Hepatocyte (in vitro differentiated cells): ENCODE data around the gene UBAP2. TPM values are rescaled to one million over a fixed set of nuclear protein-coding genes. Genes with fewer than 3 reads are reported as not detected.

Source experiments
- DNase-seq: peaks from one replicate; pipeline ENCODE4 v3.0.0-alpha.2; 2016; ENCODE audit warnings: low spot score
- H2AFZ ChIP-seq: fragments of 200-600 bp; sonication (generic); 2 replicates; pipeline ENCODE4 v1.6.0; 2016; ENCODE audit warnings: antibody characterized with exemption, mild to moderate bottlenecking
- H3K27ac ChIP-seq: fragments of 200-600 bp; sonication (generic); 2 replicates; pipeline ENCODE4 v1.5.1; 2016; ENCODE audit warnings: mild to moderate bottlenecking
- H3K27me3 ChIP-seq: fragments of 200-600 bp; sonication (generic); 2 replicates; pipeline ENCODE4 v1.6.1; 2016
- H3K36me3 ChIP-seq: fragments of 200-600 bp; sonication (generic); replicated peaks from 2 replicates; pipeline ENCODE4 v1.5.1; 2016; ENCODE audit warnings: low read depth; ENCODE audit not compliant: insufficient read depth
- H3K4me1 ChIP-seq: fragments of 200-600 bp; sonication (generic); 2 replicates; pipeline ENCODE4 v1.5.1; 2016; ENCODE audit warnings: mild to moderate bottlenecking, moderate library complexity; ENCODE audit not compliant: insufficient read depth
- H3K4me2 ChIP-seq: fragments of 200-600 bp; sonication (generic); 2 replicates; pipeline ENCODE4 v1.6.0; 2016
- H3K4me3 ChIP-seq: fragments of 200-600 bp; sonication (generic); 2 replicates; pipeline ENCODE4 v1.5.1; 2016; ENCODE audit warnings: mild to moderate bottlenecking
- H3K79me2 ChIP-seq: fragments of 200-600 bp; sonication (generic); 2 replicates; pipeline ENCODE4 v1.6.0; 2017; ENCODE audit warnings: mild to moderate bottlenecking
- H3K9me2 ChIP-seq: fragments of 200-600 bp; sonication (generic); replicated peaks from 2 replicates; pipeline ENCODE4 v1.6.0; 2017; ENCODE audit warnings: mild to moderate bottlenecking; ENCODE audit not compliant: insufficient read depth
- H3K9me3 ChIP-seq: fragments of 200-600 bp; sonication (generic); 2 replicates; pipeline ENCODE4 v1.5.1; 2016; ENCODE audit warnings: low read depth, mild to moderate bottlenecking
- H4K20me1 ChIP-seq: fragments of 200-600 bp; sonication (generic); 2 replicates; pipeline ENCODE4 v1.6.0; 2016; ENCODE audit warnings: mild to moderate bottlenecking; ENCODE audit not compliant: insufficient read depth, poor library complexity, severe bottlenecking
- CTCF ChIP-seq: fragments of 200-600 bp; sonication (generic); IDR thresholded peaks from 2 replicates; pipeline ENCODE4 v1.5.1; 2016; ENCODE audit warnings: antibody characterized with exemption, mild to moderate bottlenecking; ENCODE audit not compliant: poor library complexity
- EZH2 ChIP-seq: fragments of 200-600 bp; sonication (generic); IDR thresholded peaks from 2 replicates; pipeline ENCODE4 v1.6.1; 2016; ENCODE audit warnings: antibody characterized with exemption, mild to moderate bottlenecking, borderline replicate concordance
- EZH2phosphoT487 ChIP-seq: fragments of 200-600 bp; sonication (generic); IDR thresholded peaks from one replicate; pipeline ENCODE4 v1.6.1; 2018; ENCODE audit warnings: antibody characterized with exemption, mild to moderate bottlenecking, low read depth, moderate library complexity; ENCODE audit not compliant: unreplicated experiment, severe bottlenecking
- WGBS: methylation state at CpG from one replicate; pipeline ENCODE4 v1.1.6; 2016; ENCODE audit warnings: low lambda C conversion rate; ENCODE audit errors: missing lambda C conversion rate; 5-methylcytosine and 5-hydroxymethylcytosine counted together
- polyA plus RNA-seq: library from polyadenylated mRNA; unstranded; fragments of >200 nt; fragmentation: Nextera tagmentation; extraction: Ambion mirVana; gene quantifications from 2 replicates; pipeline ENCODE4 v1.2.1, GENCODE V29; 2016
- total RNA-seq: library from RNA; depleted of rRNA; stranded (reverse); fragments of >200 nt; gene quantifications from 2 replicates; pipeline ENCODE4 v1.2.3, GENCODE V29; 2014

UBAP2 gene
- total and polyA plus RNA-seq, 2 experiments from 2014 or later: 22.4 to 24.9 TPM

- H3K79me2 ChIP-seq: peaks cover 30% of the 10 kb centered on the region
- no peaks in the 10 kb centered on the region for H3K9me3 ChIP-seq
- H3K27ac ChIP-seq: no peak overlapping the region
- H3K27me3 ChIP-seq: no peaks in the 10 kb centered on the region
- H3K4me2 ChIP-seq: no peak overlapping the region
- H4K20me1 ChIP-seq: peaks cover 3% of the 10 kb centered on the region
- no peaks in the 10 kb centered on the region for H3K4me1 ChIP-seq
- H3K4me3 ChIP-seq: no peak overlapping the region
- no peak for DNase-seq
- H2AFZ ChIP-seq: no peak overlapping the region
- H3K9me2 ChIP-seq: no peaks in the 10 kb centered on the region
- H3K36me3 ChIP-seq: no peaks in the 10 kb centered on the region
- TF ChIP-seq EZH2: no peak
These were observed 53.2 kb downstream of the UBAP2 start for GRCh38 chr9:33995449-33995848.

GRCh38 chr9:33993104-33993503, 55.6 kb downstream of the UBAP2 start:
- no peak overlapping the region for H3K4me2 ChIP-seq

GRCh38 chr9:33992632-33993031, 56.1 kb downstream of the UBAP2 start:
- Histone ChIP-seq H3K4me2 (no peak overlapping the region), H3K36me3 (no peaks in the 10 kb centered on the region), H3K79me2 (peaks cover 28% of the 10 kb centered on the region), H3K27me3 (no peaks in the 10 kb centered on the region), H3K9me3 (no peaks in the 10 kb centered on the region), H3K4me3 (no peak overlapping the region), H3K9me2 (no peaks in the 10 kb centered on the region), H2AFZ (no peak overlapping the region), H3K4me1 (no peaks in the 10 kb centered on the region), H3K27ac (no peak overlapping the region), H4K20me1 (peaks cover 3% of the 10 kb centered on the region)
- DNase-seq: no peak
- TF ChIP-seq EZH2 (no peak), CTCF (no peak), EZH2phosphoT487 (no peak)
- whole genome bisulfite sequencing: 82% methylated on average over 4 of the region's 4 CpGs

More at GRCh38 chr9:33993104-33993503, 55.6 kb downstream of the UBAP2 start:
- no peaks in the 10 kb centered on the region for H3K4me1 ChIP-seq
- H3K79me2 ChIP-seq: peaks cover 28% of the 10 kb centered on the region
- H4K20me1 ChIP-seq: peaks cover 3% of the 10 kb centered on the region
- no peaks in the 10 kb centered on the region for H3K9me3 ChIP-seq
- no peak overlapping the region for H2AFZ ChIP-seq
- TF ChIP-seq EZH2 (no peak), CTCF (no peak), EZH2phosphoT487 (no peak)
- 74% methylated on average over 2 of the region's 2 CpGs for WGBS
- no peaks in the 10 kb centered on the region for H3K36me3 ChIP-seq
- no peaks in the 10 kb centered on the region for H3K9me2 ChIP-seq
- H3K27me3 ChIP-seq: no peaks in the 10 kb centered on the region
- no peak overlapping the region for H3K4me3 ChIP-seq
- no peak for DNase-seq
- no peak overlapping the region for H3K27ac ChIP-seq

- Histone ChIP-seq H3K4me1 (no peaks in the 10 kb centered on the region), H2AFZ (no peak overlapping the region), H3K4me3 (no peak overlapping the region), H3K36me3 (no peaks in the 10 kb centered on the region), H3K27me3 (no peaks in the 10 kb centered on the region), H3K79me2 (peaks cover 15% of the 10 kb centered on the region), H3K9me2 (no peaks in the 10 kb centered on the region), H3K9me3 (no peaks in the 10 kb centered on the region), H3K4me2 (no peak overlapping the region), H3K27ac (no peak overlapping the region), H4K20me1 (no peaks in the 10 kb centered on the region)
- DNase-seq: no peak
- TF ChIP-seq EZH2phosphoT487 (no peak), CTCF (no peak), EZH2 (no peak)
- 86% methylated on average over 5 of the region's 5 CpGs for WGBS
These were observed 60.3 kb downstream of the UBAP2 start for GRCh38 chr9:33988219-33988890.
